Sigmoid colon (tissue), 7 donors: ENCODE measurements around the gene TBCA. TPM values are rescaled to one million over a fixed set of nuclear protein-coding genes. Genes with fewer than 3 reads are reported as not detected.

ENCODE experiments used
- DNase-seq: peaks from one replicate; pipeline ENCODE4 v3.0.0-alpha.2; 2019
- H3K27ac ChIP-seq, 4 donors: fragments of 200-600 bp; sonication (generic); one replicate each; pipeline ENCODE4 v1.5.1; 2016 to 2019; ENCODE audit warnings: mild to moderate bottlenecking in 1 of 4
- H3K27me3 ChIP-seq, 3 donors: fragments of 200-600 bp; sonication (generic); one replicate each; pipeline ENCODE4 v1.5.1; 2019; ENCODE audit warnings: mild to moderate bottlenecking in 1 of 3
- H3K36me3 ChIP-seq, 4 donors: fragments of 200-600 bp; sonication (generic); one replicate each; pipeline ENCODE4 v1.5.1; 2016 to 2019
- H3K4me1 ChIP-seq, 4 donors: fragments of 200-600 bp; sonication (generic); one replicate each; pipeline ENCODE4 v1.5.1; 2017 to 2019
- H3K4me3 ChIP-seq, 4 donors: fragments of 200-600 bp; sonication (generic); one replicate each; pipeline ENCODE4 v1.5.1; 2017 to 2019; ENCODE audit warnings: mild to moderate bottlenecking in 2 of 4, moderate library complexity in 1 of 4
- H3K9me3 ChIP-seq, 4 donors: fragments of 200-600 bp in 3 of 4; sonication (generic) in 3 of 4; one replicate each; pipeline versions ENCODE4 v1.5.1 to v1.6.1; 2013 to 2019
- EP300 ChIP-seq, 4 donors: sonication (generic); formaldehyde crosslinking; IDR thresholded peaks; one replicate each; pipeline ENCODE4 v1.6.1; 2017; ENCODE audit warnings: antibody characterized with exemption in 4 of 4
- POLR2A ChIP-seq, 2 donors: fragments of 450-650 bp; IDR thresholded peaks; one replicate each; pipeline ENCODE4 v1.6.1; 2016; ENCODE audit warnings: antibody characterized with exemption in 2 of 2, mild to moderate bottlenecking in 2 of 2, moderate library complexity in 2 of 2
- POLR2AphosphoS5 ChIP-seq, 4 donors: sonication (generic); formaldehyde crosslinking; IDR thresholded peaks; one replicate each; pipeline ENCODE4 v1.6.1; 2017; ENCODE audit warnings: antibody characterized with exemption in 4 of 4
- WGBS, 2 donors: extraction: QIAGEN DNeasy Blood & Tissue Kit; methylation state at CpG; one replicate each; pipeline ENCODE4 v1.1.7; 2013; 5-methylcytosine and 5-hydroxymethylcytosine counted together
- intact Hi-C: fragments of 100-400 bp; cut with DNase I; formaldehyde crosslinking; loops from one replicate; pipeline ENCODE4 v1.15.1; 2023
- polyA plus RNA-seq, 3 donors: library from polyadenylated mRNA; stranded (reverse); fragments of 200-250 nt; gene quantifications; one replicate each; pipeline ENCODE4 v1.2.3, GENCODE V29; 2013
- total RNA-seq, 4 donors: library from RNA; depleted of rRNA; stranded (reverse); fragments of >200 nt; gene quantifications; one replicate each; pipeline ENCODE4 v1.1.0, GENCODE V29; 2016
- TF ChIP-seq, protein P1 (sequence below), 4 experiments: fragments of 450-650 bp in 3 of 4; fragments of 200-600 bp in 1 of 4; IDR thresholded peaks; one replicate each; pipeline ENCODE4 v1.5.1; 2016 to 2019; ENCODE audit warnings: antibody characterized with exemption in 4 of 4, mild to moderate bottlenecking in 3 of 4, moderate library complexity in 2 of 4
- donor health status: healthy with polysubstance abuse.
- donor health status: Bipolar disorder and iron deficiency.
- donor health status: healthy.

The TBCA gene
- total and polyA plus RNA-seq, 7 donors: 174 to 240 (median 222) TPM

GRCh38 chr5:77641397-77641943, 134.7 kb downstream of the TBCA start:
- no peak for DNase-seq
- Histone ChIP-seq H3K4me1 (peaks cover 0 to 57% (median 54%) of the 10 kb centered on the region in 4 donors), H3K36me3 (no peaks in the 10 kb centered on the region), H3K4me3 (no peak overlapping the region), H3K27ac (no peak overlapping the region), H3K9me3 (peaks cover 0 to 2% (median 0%) of the 10 kb centered on the region in 4 donors), H3K27me3 (peaks cover 87 to 100% (median 97%) of the 10 kb centered on the region in 3 donors)
- intact Hi-C loops: loop anchor here (5.0 to 10.0 kb wide), 3 partner anchors 136 to 363 kb away; partner anchors contain the start of gene TBCA
- 7 to 11% methylated on average over 23 of the region's 23 CpGs for WGBS, 2 donors
- TF ChIP-seq POLR2A (IDR thresholded peaks at IDR 0.05) (no peak), EP300 (IDR thresholded peaks at IDR 0.05) (no peak), POLR2AphosphoS5 (IDR thresholded peaks at IDR 0.05) (no peak)
- TF ChIP-seq, protein P1, sequence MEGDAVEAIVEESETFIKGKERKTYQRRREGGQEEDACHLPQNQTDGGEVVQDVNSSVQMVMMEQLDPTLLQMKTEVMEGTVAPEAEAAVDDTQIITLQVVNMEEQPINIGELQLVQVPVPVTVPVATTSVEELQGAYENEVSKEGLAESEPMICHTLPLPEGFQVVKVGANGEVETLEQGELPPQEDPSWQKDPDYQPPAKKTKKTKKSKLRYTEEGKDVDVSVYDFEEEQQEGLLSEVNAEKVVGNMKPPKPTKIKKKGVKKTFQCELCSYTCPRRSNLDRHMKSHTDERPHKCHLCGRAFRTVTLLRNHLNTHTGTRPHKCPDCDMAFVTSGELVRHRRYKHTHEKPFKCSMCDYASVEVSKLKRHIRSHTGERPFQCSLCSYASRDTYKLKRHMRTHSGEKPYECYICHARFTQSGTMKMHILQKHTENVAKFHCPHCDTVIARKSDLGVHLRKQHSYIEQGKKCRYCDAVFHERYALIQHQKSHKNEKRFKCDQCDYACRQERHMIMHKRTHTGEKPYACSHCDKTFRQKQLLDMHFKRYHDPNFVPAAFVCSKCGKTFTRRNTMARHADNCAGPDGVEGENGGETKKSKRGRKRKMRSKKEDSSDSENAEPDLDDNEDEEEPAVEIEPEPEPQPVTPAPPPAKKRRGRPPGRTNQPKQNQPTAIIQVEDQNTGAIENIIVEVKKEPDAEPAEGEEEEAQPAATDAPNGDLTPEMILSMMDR (IDR thresholded peaks at IDR 0.05): no peak

Other genes starting within 250 kb of the TBCA start
- gene OTP, start 137.6 kb downstream of the TBCA start, total RNA-seq: not detected
- not detected for gene OTP, start 137.6 kb downstream of the TBCA start, polyA plus RNA-seq